HepG2 (cell line): ENCODE measurements around the gene ZNF48. TPM values are rescaled to one million over a fixed set of nuclear protein-coding genes. Genes with fewer than 3 reads are reported as not detected.

Source experiments
- ATAC-seq: fragments of 200-7000 bp; cut with Tn5 transposase; 3 replicates; pipeline ENCODE4 v1.9.1; 2020; ENCODE audit warnings: mild to moderate bottlenecking, moderate library complexity
- BruUV-seq: library from RNA; stranded (reverse); fragments of 400-500 nt; replicated peaks from 2 replicates; lab custom pipeline; 2021; lab: Mats Ljungman, UMichigan
- CTCF ChIA-PET: fragments of 300-600 bp; formaldehyde crosslinking; extraction: SDS; loops from one replicate; lab custom pipeline; 2021; ENCODE audit warnings: low total read pairs, inconsistent platforms, low intra/inter-chr PET ratio; lab: Yijun Ruan, JAX
- POLR2A ChIA-PET: fragments of 350-600 bp; sonication (Branson Sonifier 250); formaldehyde crosslinking; loops from one replicate; lab custom pipeline; 2020; ENCODE audit warnings: antibody characterized with exemption, inconsistent platforms; lab: Yijun Ruan, JAX
- DNase-seq: peaks from one replicate; pipeline ENCODE4 v3.0.0-alpha.2; 2015; ENCODE audit warnings: low spot score
- FAIRE-seq: peaks from 3 replicates; lab custom pipeline; 2011; peaks lifted over from hg19 to GRCh38; lab: Jason Lieb, UNC
- H2AFZ ChIP-seq: one replicate; pipeline ENCODE4 v1.6.1; 2011; ENCODE audit warnings: low read length, inconsistent platforms
- H3K27ac ChIP-seq: fragments of 300-600 bp; 3 replicates; pipeline ENCODE4 v1.8.0; 2011; ENCODE audit warnings: mixed run types, mild to moderate bottlenecking, mixed read lengths, low read length, inconsistent platforms; ENCODE audit not compliant: insufficient read depth; ENCODE audit errors: extremely low read length
- H3K27me3 ChIP-seq, 2 experiments: fragments of 200-600 bp in 1 of 2; 2 replicates in 1 of 2; 3 replicates in 1 of 2; pipeline versions ENCODE4 v1.6.0 to v1.8.0; 2011; ENCODE audit warnings: low read length in 2 of 2, mild to moderate bottlenecking in 2 of 2, moderate library complexity in 2 of 2, inconsistent platforms in 1 of 2; ENCODE audit not compliant: insufficient read depth in 2 of 2, control insufficient read depth in 1 of 2
- H3K36me3 ChIP-seq, 2 experiments: fragments of 200-600 bp in 1 of 2; replicated peaks in 1 of 2; 2 replicates in 1 of 2; 3 replicates in 1 of 2; pipeline versions ENCODE4 v1.5.1 to v1.8.0; 2011; ENCODE audit warnings: low read length in 2 of 2, inconsistent platforms in 1 of 2; ENCODE audit not compliant: insufficient read depth in 2 of 2, control insufficient read depth in 1 of 2
- H3K4me1 ChIP-seq: 2 replicates; pipeline ENCODE4 v1.5.1; 2012; ENCODE audit warnings: low read length, inconsistent platforms; ENCODE audit not compliant: insufficient read depth
- H3K4me2 ChIP-seq: 2 replicates; pipeline ENCODE4 v1.6.0; 2011; ENCODE audit warnings: low read depth, low read length, inconsistent platforms
- H3K4me3 ChIP-seq, 3 experiments: fragments of 200-600 bp in 1 of 3; sonication (generic), shearing (Covaris generic) in 1 of 3; replicated peaks in 1 of 3; 2 replicates each; pipeline ENCODE4 v1.5.1; 2011 to 2016; ENCODE audit warnings: low read length in 3 of 3, inconsistent platforms in 2 of 3, low read depth in 2 of 3, mild to moderate bottlenecking in 2 of 3, control low read depth in 1 of 3, mixed read lengths in 1 of 3; ENCODE audit not compliant: insufficient read depth in 1 of 3
- H3K79me2 ChIP-seq: one replicate; pipeline ENCODE4 v1.6.1; 2011; ENCODE audit warnings: low read length, inconsistent platforms; ENCODE audit not compliant: insufficient read depth
- H3K9ac ChIP-seq: 2 replicates; pipeline ENCODE4 v1.6.0; 2011; ENCODE audit warnings: mild to moderate bottlenecking, low read depth, low read length, inconsistent platforms; ENCODE audit not compliant: insufficient read depth
- H3K9me3 ChIP-seq: 2 replicates; pipeline ENCODE4 v1.5.1; 2012; ENCODE audit warnings: mild to moderate bottlenecking, low read length
- H4K20me1 ChIP-seq: 2 replicates; pipeline ENCODE4 v1.6.0; 2011; ENCODE audit warnings: inconsistent platforms, mild to moderate bottlenecking, low read length, moderate library complexity; ENCODE audit not compliant: insufficient read depth
- FOXM1 ChIP-seq: sonication (generic); formaldehyde crosslinking; IDR thresholded peaks from 2 replicates; pipeline ENCODE4 v1.5.0; 2020; ENCODE audit warnings: missing genetic modification reagents
- ZBTB42 ChIP-seq: sonication (generic); formaldehyde crosslinking; IDR thresholded peaks from 2 replicates; pipeline ENCODE4 v1.5.0; 2020; ENCODE audit warnings: mild to moderate bottlenecking, missing genetic modification reagents
- ZNF121 ChIP-seq: sonication (generic); formaldehyde crosslinking; IDR thresholded peaks from 2 replicates; pipeline ENCODE4 v1.5.0; 2020; ENCODE audit warnings: mild to moderate bottlenecking, missing genetic modification reagents
- ZNF441 ChIP-seq: sonication (generic); formaldehyde crosslinking; IDR thresholded peaks from 2 replicates; pipeline ENCODE4 v1.7.0; 2021; ENCODE audit warnings: missing genetic modification reagents, borderline replicate concordance
- ZNF451 ChIP-seq: sonication (generic); formaldehyde crosslinking; IDR thresholded peaks from 2 replicates; pipeline ENCODE4 v1.5.0; 2020; ENCODE audit warnings: mild to moderate bottlenecking, missing genetic modification reagents
- WGBS: methylation state at CpG from one replicate; pipeline ENCODE4 v1.1.6; 2017; ENCODE audit warnings: low lambda C conversion rate; 5-methylcytosine and 5-hydroxymethylcytosine counted together
- in situ Hi-C: cut with HindIII; loops from 2 replicates; pipeline ENCODE4 v1.10.0; 2017; ENCODE audit warnings: low pct_unique_long_range_greater_than_20kb; ENCODE audit not compliant: extremely low pct_ligation_motif_present
- intact Hi-C: fragments of 100-400 bp; cut with micrococcal nuclease; formaldehyde crosslinking; loops from one replicate; pipeline ENCODE4 v1.10.0; 2022; ENCODE audit not compliant: unreplicated experiment
- polyA plus RNA-seq, 8 experiments: library from polyadenylated mRNA; depleted of rRNA in 3 of 8; stranded (reverse) in 7 of 8; unstranded in 1 of 8; fragments of >200 nt; fragmentation: Illumina TruSeq in 4 of 8; extraction: Trizol in 4 of 8; gene quantifications; 2 replicates each; pipeline versions ENCODE4 v1.2.1 to v1.2.3, GENCODE V29; 2011 to 2016; ENCODE audit warnings: low read depth in 4 of 8, missing spikeins in 1 of 8, mixed read lengths in 1 of 8; ENCODE audit not compliant: insufficient read depth in 1 of 8
- total RNA-seq, 5 experiments: library from RNA; depleted of rRNA; stranded (reverse); fragments of >200 nt; fragmentation: Illumina TruSeq; extraction: Trizol; gene quantifications; 2 replicates each; pipeline ENCODE4 v1.2.3, GENCODE V29; 2016; ENCODE audit warnings: low read depth in 1 of 5
- TF ChIP-seq, protein P1 (sequence below): sonication (generic); formaldehyde crosslinking; IDR thresholded peaks from 2 replicates; pipeline ENCODE4 v1.4.0; 2020; ENCODE audit warnings: missing genetic modification reagents
- TF ChIP-seq, protein P2 (sequence below): sonication (generic); formaldehyde crosslinking; IDR thresholded peaks from 2 replicates; pipeline ENCODE4 v1.5.1; 2020; ENCODE audit warnings: mild to moderate bottlenecking, missing genetic modification reagents, borderline replicate concordance

ZNF48 gene
- total and polyA plus RNA-seq, 2 of the 13 experiments (the other 11 are each of a cell fraction or from before 2014, with no cell fraction given) = 9.9 to 12.3 TPM

DNA sequence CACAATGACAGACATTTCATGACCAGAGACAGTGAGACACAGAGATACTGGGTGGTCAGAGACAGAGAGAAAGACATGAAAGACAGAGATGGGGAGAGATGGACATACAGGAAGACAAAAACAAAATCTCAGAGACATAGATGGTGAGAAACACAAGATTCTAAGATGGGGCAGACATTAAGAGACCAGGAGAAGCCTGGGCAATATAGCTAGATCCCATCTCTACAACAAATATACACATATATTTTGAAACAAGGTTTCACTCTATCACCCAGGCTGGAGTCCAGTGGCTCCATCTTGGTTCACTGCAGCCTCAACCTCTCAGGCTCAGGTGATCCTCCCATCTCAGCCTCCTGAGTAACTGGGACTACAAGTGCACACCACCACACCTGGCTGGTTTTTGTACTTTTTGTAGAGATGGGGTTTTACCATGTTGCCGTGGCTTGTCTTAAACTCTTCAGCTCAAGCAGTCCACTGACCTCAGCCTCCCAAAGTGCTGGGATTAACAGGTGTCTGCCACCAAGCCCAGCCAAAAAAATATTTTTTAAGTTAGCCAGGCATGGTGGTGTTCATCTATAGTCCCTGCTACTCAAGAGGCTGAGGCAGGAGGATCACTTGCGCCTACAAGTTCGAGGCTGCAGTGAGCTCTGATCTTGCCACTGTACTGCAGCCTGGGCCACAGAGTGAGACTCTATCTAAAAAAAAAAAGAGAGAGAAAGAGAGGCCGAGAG is 15.0 kb upstream of the ZNF48 start:
- Histone ChIP-seq H2AFZ (no peak overlapping the region), H3K79me2 (peaks cover 2% of the 10 kb centered on the region), H3K9ac (no peak overlapping the region), H3K4me3 (no peak overlapping the region), H3K4me1 (peaks cover 52% of the 10 kb centered on the region), H3K27ac (no peak overlapping the region), H3K27me3 (no peaks in the 10 kb centered on the region), H3K9me3 (no peaks in the 10 kb centered on the region), H4K20me1 (no peaks in the 10 kb centered on the region), H3K36me3 (no peaks in the 10 kb centered on the region), H3K4me2 (no peak overlapping the region)
- ChIA-PET POLR2A (interaction anchor here (1.4 to 1.5 kb wide), 2 partner anchors 9 to 22 kb away, joined by 5 to 6 read pairs; no protein-coding TSS in a partner anchor), CTCF (no interaction called here)
- DNase-seq (no peak), FAIRE-seq (no peak), ATAC-seq (no peak)
- TF ChIP-seq ZNF441 (CRISPR knock-in tag) (no peak), ZNF121 (CRISPR knock-in tag) (peak; percentile 67; the same call in 1 of the 2 replicates), ZBTB42 (no peak), FOXM1 (CRISPR knock-in tag) (0 out of 2 replicates have a peak, but pooled peaks have one; percentile 44), ZNF451 (CRISPR knock-in tag) (no peak)
- TF ChIP-seq, protein P1, sequence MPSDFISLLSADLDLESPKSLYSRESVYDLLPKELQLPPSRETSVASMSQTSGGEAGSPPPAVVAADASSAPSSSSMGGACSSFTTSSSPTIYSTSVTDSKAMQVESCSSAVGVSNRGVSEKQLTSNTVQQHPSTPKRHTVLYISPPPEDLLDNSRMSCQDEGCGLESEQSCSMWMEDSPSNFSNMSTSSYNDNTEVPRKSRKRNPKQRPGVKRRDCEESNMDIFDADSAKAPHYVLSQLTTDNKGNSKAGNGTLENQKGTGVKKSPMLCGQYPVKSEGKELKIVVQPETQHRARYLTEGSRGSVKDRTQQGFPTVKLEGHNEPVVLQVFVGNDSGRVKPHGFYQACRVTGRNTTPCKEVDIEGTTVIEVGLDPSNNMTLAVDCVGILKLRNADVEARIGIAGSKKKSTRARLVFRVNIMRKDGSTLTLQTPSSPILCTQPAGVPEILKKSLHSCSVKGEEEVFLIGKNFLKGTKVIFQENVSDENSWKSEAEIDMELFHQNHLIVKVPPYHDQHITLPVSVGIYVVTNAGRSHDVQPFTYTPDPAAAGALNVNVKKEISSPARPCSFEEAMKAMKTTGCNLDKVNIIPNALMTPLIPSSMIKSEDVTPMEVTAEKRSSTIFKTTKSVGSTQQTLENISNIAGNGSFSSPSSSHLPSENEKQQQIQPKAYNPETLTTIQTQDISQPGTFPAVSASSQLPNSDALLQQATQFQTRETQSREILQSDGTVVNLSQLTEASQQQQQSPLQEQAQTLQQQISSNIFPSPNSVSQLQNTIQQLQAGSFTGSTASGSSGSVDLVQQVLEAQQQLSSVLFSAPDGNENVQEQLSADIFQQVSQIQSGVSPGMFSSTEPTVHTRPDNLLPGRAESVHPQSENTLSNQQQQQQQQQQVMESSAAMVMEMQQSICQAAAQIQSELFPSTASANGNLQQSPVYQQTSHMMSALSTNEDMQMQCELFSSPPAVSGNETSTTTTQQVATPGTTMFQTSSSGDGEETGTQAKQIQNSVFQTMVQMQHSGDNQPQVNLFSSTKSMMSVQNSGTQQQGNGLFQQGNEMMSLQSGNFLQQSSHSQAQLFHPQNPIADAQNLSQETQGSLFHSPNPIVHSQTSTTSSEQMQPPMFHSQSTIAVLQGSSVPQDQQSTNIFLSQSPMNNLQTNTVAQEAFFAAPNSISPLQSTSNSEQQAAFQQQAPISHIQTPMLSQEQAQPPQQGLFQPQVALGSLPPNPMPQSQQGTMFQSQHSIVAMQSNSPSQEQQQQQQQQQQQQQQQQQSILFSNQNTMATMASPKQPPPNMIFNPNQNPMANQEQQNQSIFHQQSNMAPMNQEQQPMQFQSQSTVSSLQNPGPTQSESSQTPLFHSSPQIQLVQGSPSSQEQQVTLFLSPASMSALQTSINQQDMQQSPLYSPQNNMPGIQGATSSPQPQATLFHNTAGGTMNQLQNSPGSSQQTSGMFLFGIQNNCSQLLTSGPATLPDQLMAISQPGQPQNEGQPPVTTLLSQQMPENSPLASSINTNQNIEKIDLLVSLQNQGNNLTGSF (CRISPR knock-in tag) = no peak
- TF ChIP-seq, protein P2, sequence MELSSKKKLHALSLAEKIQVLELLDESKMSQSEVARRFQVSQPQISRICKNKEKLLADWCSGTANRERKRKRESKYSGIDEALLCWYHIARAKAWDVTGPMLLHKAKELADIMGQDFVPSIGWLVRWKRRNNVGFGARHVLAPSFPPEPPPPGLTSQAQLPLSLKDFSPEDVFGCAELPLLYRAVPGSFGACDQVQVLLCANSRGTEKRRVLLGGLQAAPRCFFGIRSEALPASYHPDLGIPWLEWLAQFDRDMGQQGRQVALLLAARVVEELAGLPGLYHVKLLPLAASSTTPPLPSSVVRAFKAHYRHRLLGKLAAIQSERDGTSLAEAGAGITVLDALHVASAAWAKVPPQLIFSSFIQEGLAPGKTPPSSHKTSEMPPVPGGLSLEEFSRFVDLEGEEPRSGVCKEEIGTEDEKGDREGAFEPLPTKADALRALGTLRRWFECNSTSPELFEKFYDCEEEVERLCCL (CRISPR knock-in tag) = no peak
- in situ Hi-C loops (no loop called here), intact Hi-C loops (no loop called here)
- no TSS peak for BruUV-seq
- WGBS = 93% methylated on average over 4 of the region's 4 CpGs
